ENCODE results near the gene NMNAT2. TPM values are rescaled to one million over a fixed set of nuclear protein-coding genes. Genes with fewer than 3 reads are reported as not detected.
A peak's percentile ranks its signal among the peaks of the same experiment; 100 is the strongest.

The NMNAT2 gene
- total RNA-seq, 3 donors from 2014 or later: 0.29 to 2.4 (median 1.6) TPM

DNA sequence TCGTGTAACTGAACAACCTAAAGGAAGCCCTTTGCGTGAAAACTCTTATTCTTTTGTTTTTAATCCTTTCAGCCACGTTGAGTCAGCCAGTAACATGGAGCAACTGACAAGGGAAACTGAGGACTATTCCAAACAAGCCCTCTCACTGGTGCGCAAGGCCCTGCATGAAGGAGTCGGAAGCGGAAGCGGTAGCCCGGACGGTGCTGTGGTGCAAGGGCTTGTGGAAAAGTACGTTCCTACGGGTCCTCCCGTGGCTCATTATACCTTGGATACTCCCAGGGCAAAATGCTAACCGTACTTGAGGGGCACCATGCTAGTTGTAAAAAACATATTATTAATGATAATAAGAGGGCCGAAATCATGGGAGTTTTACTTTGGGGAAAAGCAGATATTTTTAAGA, 182.7 kb downstream of the NMNAT2 start:
- peak overlapping the region in 2 of 3 donors; percentile 37 to 55 for H3K4me3 ChIP-seq
- H3K4me1 ChIP-seq: peaks cover 0 to 6% of the 10 kb centered on the region in 2 donors
- DNase-seq (ENCODE audit: low spot score in 2 of 2): no peak
- H3K36me3 ChIP-seq: no peaks in the 10 kb centered on the region
- H3K27me3 ChIP-seq: no peaks in the 10 kb centered on the region
- peak overlapping the region; percentile 88 to 90 for H3K27ac ChIP-seq
- TF ChIP-seq, protein P1, sequence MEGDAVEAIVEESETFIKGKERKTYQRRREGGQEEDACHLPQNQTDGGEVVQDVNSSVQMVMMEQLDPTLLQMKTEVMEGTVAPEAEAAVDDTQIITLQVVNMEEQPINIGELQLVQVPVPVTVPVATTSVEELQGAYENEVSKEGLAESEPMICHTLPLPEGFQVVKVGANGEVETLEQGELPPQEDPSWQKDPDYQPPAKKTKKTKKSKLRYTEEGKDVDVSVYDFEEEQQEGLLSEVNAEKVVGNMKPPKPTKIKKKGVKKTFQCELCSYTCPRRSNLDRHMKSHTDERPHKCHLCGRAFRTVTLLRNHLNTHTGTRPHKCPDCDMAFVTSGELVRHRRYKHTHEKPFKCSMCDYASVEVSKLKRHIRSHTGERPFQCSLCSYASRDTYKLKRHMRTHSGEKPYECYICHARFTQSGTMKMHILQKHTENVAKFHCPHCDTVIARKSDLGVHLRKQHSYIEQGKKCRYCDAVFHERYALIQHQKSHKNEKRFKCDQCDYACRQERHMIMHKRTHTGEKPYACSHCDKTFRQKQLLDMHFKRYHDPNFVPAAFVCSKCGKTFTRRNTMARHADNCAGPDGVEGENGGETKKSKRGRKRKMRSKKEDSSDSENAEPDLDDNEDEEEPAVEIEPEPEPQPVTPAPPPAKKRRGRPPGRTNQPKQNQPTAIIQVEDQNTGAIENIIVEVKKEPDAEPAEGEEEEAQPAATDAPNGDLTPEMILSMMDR (IDR thresholded peaks at IDR 0.05): no peak
- TF ChIP-seq POLR2A (IDR thresholded peaks at IDR 0.05) (no peak), POLR2AphosphoS5 (IDR thresholded peaks at IDR 0.05) (no peak)
- H3K9me3 ChIP-seq: no peaks in the 10 kb centered on the region
- intact Hi-C loops (cut with DNase I; ENCODE audit: low total_unique reads): no loop called here

DNA sequence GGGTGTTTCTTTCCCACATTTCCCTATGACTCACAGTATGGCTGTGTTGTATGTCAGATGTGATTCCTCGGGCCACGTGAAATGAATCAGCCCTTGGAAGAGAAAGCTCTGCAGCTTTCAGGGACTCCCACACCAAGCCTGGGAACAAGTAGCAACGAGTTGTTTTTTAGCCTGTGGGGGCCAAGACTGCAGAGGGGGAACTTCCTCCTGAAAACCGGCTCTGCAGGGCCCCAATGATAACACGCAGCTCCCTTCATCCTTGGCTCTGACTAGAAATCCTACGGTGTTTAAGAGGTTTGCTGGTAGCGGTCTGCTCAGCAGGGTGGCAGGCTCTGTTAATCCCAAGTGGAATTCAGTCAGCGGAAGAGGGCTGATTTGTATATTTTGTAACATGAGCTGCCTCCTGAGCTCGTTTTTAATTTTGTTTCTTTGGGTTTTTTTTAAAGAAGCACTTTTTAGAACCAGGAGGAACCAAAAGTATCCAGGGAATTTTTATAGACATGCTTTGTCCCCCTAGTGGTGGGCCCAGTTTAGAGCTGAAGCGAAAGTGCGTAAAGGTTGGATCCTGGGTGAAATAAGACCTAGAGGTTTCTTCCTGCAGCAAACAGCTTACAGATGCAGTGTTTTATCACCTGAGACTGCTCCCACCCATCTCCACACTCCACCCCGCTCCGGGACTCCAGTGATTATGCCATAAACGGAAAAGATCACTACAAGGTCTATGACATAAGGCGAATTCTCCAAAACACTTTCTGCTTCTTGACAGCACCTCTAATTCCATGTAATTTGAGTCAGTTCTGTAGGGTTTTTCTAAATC, 183.3 kb downstream of the NMNAT2 start:
- Histone ChIP-seq H3K4me1 (peaks cover 0 to 6% of the 10 kb centered on the region in 2 donors), H3K27me3 (no peaks in the 10 kb centered on the region), H3K9me3 (no peaks in the 10 kb centered on the region), H3K27ac (peak overlapping the region; percentile 88 to 90), H3K4me3 (peak overlapping the region; percentile 19 to 55 (median 37)), H3K36me3 (no peaks in the 10 kb centered on the region)
- peak in 1 of 2 donors; percentile 82 for DNase-seq (ENCODE audit: low spot score in 2 of 2)
- intact Hi-C loops (cut with DNase I; ENCODE audit: low total_unique reads): no loop called here
- TF ChIP-seq POLR2AphosphoS5 (IDR thresholded peaks at IDR 0.05) (peak in 2 of 3 donors; percentile 39 to 52), POLR2A (IDR thresholded peaks at IDR 0.05) (no peak)
- TF ChIP-seq, protein P1 (IDR thresholded peaks at IDR 0.05): peak; percentile 52 to 78 (median 54)

DNA sequence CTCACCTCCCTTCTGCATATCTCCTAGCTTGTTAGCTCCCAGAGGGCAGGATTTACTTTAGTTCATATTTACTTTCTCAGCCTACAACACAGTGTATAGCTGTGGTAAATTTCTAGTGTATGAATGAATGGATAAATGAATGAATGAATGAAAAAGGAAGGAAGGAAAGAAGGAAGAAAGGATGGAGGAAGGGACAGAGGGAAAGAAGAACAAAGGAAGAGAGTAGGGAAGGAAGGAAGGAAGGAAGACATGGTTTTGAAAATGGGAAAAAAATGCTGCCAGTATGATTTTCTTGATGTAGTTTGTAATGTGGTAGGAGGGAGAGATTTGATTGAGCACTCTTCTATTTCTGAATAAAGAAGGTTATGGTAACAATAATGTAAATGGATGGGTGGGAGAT, 185.1 kb downstream of the NMNAT2 start:
- H3K4me1 ChIP-seq: peaks cover 0 to 6% of the 10 kb centered on the region in 2 donors
- TF ChIP-seq POLR2A (IDR thresholded peaks at IDR 0.05) (no peak), POLR2AphosphoS5 (IDR thresholded peaks at IDR 0.05) (no peak)
- TF ChIP-seq, protein P1 (IDR thresholded peaks at IDR 0.05): no peak
- DNase-seq (ENCODE audit: low spot score in 2 of 2): no peak
- H3K36me3 ChIP-seq: no peaks in the 10 kb centered on the region
- no peaks in the 10 kb centered on the region for H3K9me3 ChIP-seq
- intact Hi-C loops (cut with DNase I; ENCODE audit: low total_unique reads): no loop called here
- no peaks in the 10 kb centered on the region for H3K27me3 ChIP-seq
- no peak overlapping the region for H3K27ac ChIP-seq
- no peak overlapping the region for H3K4me3 ChIP-seq

DNA sequence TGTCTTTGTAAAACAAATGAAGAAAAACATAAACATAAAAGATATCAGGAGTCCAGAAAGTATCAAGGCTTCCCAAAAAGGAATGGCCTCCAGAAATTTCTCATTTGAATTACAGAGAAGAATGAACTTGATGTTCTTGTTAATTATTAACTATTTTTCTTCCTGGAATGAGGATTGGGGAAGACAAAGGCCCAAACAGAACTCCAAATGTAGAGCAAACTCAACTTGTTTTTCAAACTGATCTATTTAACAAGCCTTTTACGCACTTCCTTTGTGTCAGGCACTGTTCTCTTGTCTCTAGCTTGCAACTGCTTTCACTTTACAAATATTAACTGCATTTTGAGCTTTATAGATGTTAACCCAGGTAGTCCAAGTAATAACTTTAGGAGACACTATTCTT, 186.6 kb downstream of the NMNAT2 start:
- H3K9me3 ChIP-seq: no peaks in the 10 kb centered on the region
- H3K4me1 ChIP-seq: peaks cover 0 to 6% of the 10 kb centered on the region in 2 donors
- no peak for TF ChIP-seq POLR2A (IDR thresholded peaks at IDR 0.05)
- no peak for TF ChIP-seq POLR2AphosphoS5 (IDR thresholded peaks at IDR 0.05)
- TF ChIP-seq, protein P1 (IDR thresholded peaks at IDR 0.05): no peak
- no peaks in the 10 kb centered on the region for H3K36me3 ChIP-seq
- no peak for DNase-seq (ENCODE audit: low spot score in 2 of 2)
- no peak overlapping the region for H3K27ac ChIP-seq
- no peaks in the 10 kb centered on the region for H3K27me3 ChIP-seq
- H3K4me3 ChIP-seq: no peak overlapping the region
- intact Hi-C loops (cut with DNase I; ENCODE audit: low total_unique reads): no loop called here

DNA sequence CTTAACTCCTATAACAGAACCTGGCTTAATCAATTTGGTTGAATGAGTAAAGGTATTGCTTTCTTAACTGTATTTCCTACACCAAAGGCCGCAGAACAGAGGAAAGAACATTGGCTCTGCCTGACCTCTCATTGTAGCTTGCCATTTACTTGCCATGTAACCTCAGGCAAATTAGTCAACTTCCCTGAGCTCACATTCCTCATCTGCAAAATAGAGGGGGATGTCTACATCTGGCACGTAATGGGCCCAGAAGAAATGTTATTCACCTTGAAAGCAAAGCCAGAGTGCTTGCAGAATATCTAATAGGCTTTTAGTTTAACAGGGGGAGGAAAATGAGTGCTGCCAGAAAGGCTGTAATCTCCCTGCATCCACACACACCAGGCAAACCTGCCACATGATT, 187.8 kb downstream of the NMNAT2 start:
- TF ChIP-seq POLR2A (IDR thresholded peaks at IDR 0.05) (no peak), POLR2AphosphoS5 (IDR thresholded peaks at IDR 0.05) (no peak)
- TF ChIP-seq, protein P1 (IDR thresholded peaks at IDR 0.05): no peak
- H3K27me3 ChIP-seq: no peaks in the 10 kb centered on the region
- no peak overlapping the region for H3K27ac ChIP-seq
- intact Hi-C loops (cut with DNase I; ENCODE audit: low total_unique reads): no loop called here
- H3K4me3 ChIP-seq: no peak overlapping the region
- H3K36me3 ChIP-seq: no peaks in the 10 kb centered on the region
- DNase-seq (ENCODE audit: low spot score in 2 of 2): no peak
- H3K9me3 ChIP-seq: no peaks in the 10 kb centered on the region
- H3K4me1 ChIP-seq: peaks cover 0 to 6% of the 10 kb centered on the region in 2 donors
